SK-N-SH (cell line): ENCODE measurements around the gene WDR75. TPM values are rescaled to one million over a fixed set of nuclear protein-coding genes. Genes with fewer than 3 reads are reported as not detected.

Source experiments
- CTCF ChIA-PET: fragments of 300-600, 350-600 bp; formaldehyde crosslinking; extraction: SDS; loops from one replicate; lab custom pipeline; 2021; lab: Yijun Ruan, JAX
- POLR2A ChIA-PET: fragments of 350-600 bp; sonication (Branson Sonifier 250); formaldehyde crosslinking; extraction: SDS; loops from one replicate; lab custom pipeline; 2020; ENCODE audit warnings: antibody characterized with exemption, inconsistent platforms; lab: Yijun Ruan, JAX
- DNase-seq: peaks from one replicate; pipeline ENCODE4 v3.0.0; 2012
- H2AFZ ChIP-seq: fragments of 200-600 bp; sonication (generic); 2 replicates; pipeline ENCODE4 v1.8.1; 2016; ENCODE audit warnings: antibody characterized with exemption, mild to moderate bottlenecking, low read depth
- H3F3A ChIP-seq: fragments of 200-600 bp; sonication (generic); replicated peaks from 2 replicates; pipeline ENCODE3; 2016; ENCODE audit warnings: antibody characterized with exemption, mild to moderate bottlenecking; ENCODE audit not compliant: insufficient read depth
- H3K27ac ChIP-seq, 2 experiments: fragments of 200-500 bp in 1 of 2; fragments of 200-600 bp in 1 of 2; sonication (Bioruptor generic) in 1 of 2; sonication (generic), shearing (Covaris generic) in 1 of 2; 2 replicates each; pipeline versions ENCODE4 v1.5.1 to v1.6.1; 2014 to 2016; ENCODE audit warnings: low read depth in 2 of 2, inconsistent platforms in 1 of 2, low read length in 1 of 2, mild to moderate bottlenecking in 1 of 2, mixed read lengths in 1 of 2
- H3K27me3 ChIP-seq: fragments of 200-600 bp; sonication (generic), shearing (Covaris generic); 2 replicates; pipeline ENCODE4 v1.6.1; 2016; ENCODE audit warnings: mixed run types; ENCODE audit not compliant: insufficient read depth
- H3K36me3 ChIP-seq, 2 experiments: fragments of 200-500 bp in 1 of 2; fragments of 200-600 bp in 1 of 2; sonication (Bioruptor generic) in 1 of 2; sonication (generic) in 1 of 2; replicated peaks in 1 of 2; 2 replicates each; pipeline versions ENCODE3 to v1.5.1; 2014 to 2016; ENCODE audit warnings: low read length in 1 of 2, mild to moderate bottlenecking in 1 of 2; ENCODE audit not compliant: insufficient read depth in 2 of 2, control insufficient read depth in 1 of 2
- H3K4me1 ChIP-seq, 2 experiments: fragments of 200-500 bp in 1 of 2; fragments of 200-600 bp in 1 of 2; sonication (Bioruptor generic) in 1 of 2; sonication (generic), shearing (Covaris generic) in 1 of 2; 2 replicates each; pipeline versions ENCODE4 v1.5.1 to v1.6.1; 2014 to 2016; ENCODE audit warnings: low read depth in 1 of 2, low read length in 1 of 2, mixed run types in 1 of 2; ENCODE audit not compliant: insufficient read depth in 2 of 2, control insufficient read depth in 1 of 2
- H3K4me2 ChIP-seq: fragments of 200-600 bp; sonication (generic), shearing (Covaris generic); 2 replicates; pipeline ENCODE4 v1.6.1; 2017; ENCODE audit warnings: mixed run types
- H3K4me3 ChIP-seq, 2 experiments: fragments of 200-500 bp in 1 of 2; fragments of 200-600 bp in 1 of 2; sonication (Bioruptor generic) in 1 of 2; sonication (generic), shearing (Covaris generic) in 1 of 2; 2 replicates each; pipeline versions ENCODE4 v1.5.1 to v1.8.1; 2014 to 2016; ENCODE audit warnings: low read depth in 2 of 2, inconsistent platforms in 1 of 2, low read length in 1 of 2, mild to moderate bottlenecking in 1 of 2, mixed read lengths in 1 of 2, moderate library complexity in 1 of 2
- H3K79me2 ChIP-seq: fragments of 200-600 bp; sonication (generic); 2 replicates; pipeline ENCODE4 v1.8.1; 2017; ENCODE audit warnings: mild to moderate bottlenecking; ENCODE audit not compliant: insufficient read depth
- H3K9ac ChIP-seq: fragments of 200-600 bp; sonication (generic); 2 replicates; pipeline ENCODE4 v1.6.1; 2017; ENCODE audit warnings: mixed run types
- H3K9me2 ChIP-seq: fragments of 200-600 bp; sonication (generic); 2 replicates; pipeline ENCODE4 v1.6.1; 2017; ENCODE audit warnings: mixed run types
- H3K9me3 ChIP-seq: fragments of 200-600 bp; sonication (generic); 2 replicates; pipeline ENCODE4 v1.6.1; 2017; ENCODE audit warnings: mixed run types, mild to moderate bottlenecking, moderate library complexity
- H4K20me1 ChIP-seq: fragments of 200-600 bp; sonication (generic); 2 replicates; pipeline ENCODE4 v1.6.1; 2017; ENCODE audit warnings: mild to moderate bottlenecking, mixed run types; ENCODE audit not compliant: insufficient read depth
- CHD2 ChIP-seq: fragments of 150-350 bp; IDR thresholded peaks from 2 replicates; pipeline ENCODE4 v1.6.1; 2018; ENCODE audit warnings: low read length; ENCODE audit not compliant: partially characterized antibody
- EZH2phosphoT487 ChIP-seq: fragments of 200-600 bp; sonication (generic); IDR thresholded peaks from 2 replicates; pipeline ENCODE4 v1.6.1; 2017; ENCODE audit warnings: low read depth, mixed run types, mild to moderate bottlenecking, antibody characterized with exemption, moderate library complexity, borderline replicate concordance
- FOSL2 ChIP-seq: IDR thresholded peaks from 2 replicates; pipeline ENCODE4 v1.4.0; 2012; ENCODE audit warnings: low read depth, mild to moderate bottlenecking, moderate library complexity, borderline replicate concordance
- FOXM1 ChIP-seq: IDR thresholded peaks from 2 replicates; pipeline ENCODE4 v1.4.0; 2012; ENCODE audit warnings: low read depth, mild to moderate bottlenecking
- GABPA ChIP-seq: IDR thresholded peaks from 2 replicates; pipeline ENCODE4 v1.4.0; 2012; ENCODE audit warnings: low read depth, mild to moderate bottlenecking
- JUND ChIP-seq: IDR thresholded peaks from 2 replicates; pipeline ENCODE4 v1.4.0; 2012
- MEF2A ChIP-seq: IDR thresholded peaks from 2 replicates; pipeline ENCODE4 v1.4.0; 2012; ENCODE audit warnings: low read depth, borderline replicate concordance
- MXI1 ChIP-seq: IDR thresholded peaks from 2 replicates; pipeline ENCODE4 v1.6.1; 2012; ENCODE audit warnings: mild to moderate bottlenecking, low read depth, low read length, improper control_type of control experiment
- NFIC ChIP-seq: IDR thresholded peaks from 2 replicates; pipeline ENCODE4 v1.4.0; 2012; ENCODE audit warnings: borderline replicate concordance
- NRF1 ChIP-seq: IDR thresholded peaks from 2 replicates; pipeline ENCODE4 v1.6.1; 2012; ENCODE audit warnings: low read depth, mild to moderate bottlenecking, low read length
- POLR2AphosphoS5 ChIP-seq: IDR thresholded peaks from 2 replicates; pipeline ENCODE4 v1.6.1; 2012; ENCODE audit warnings: low read depth, low read length
- RCOR1 ChIP-seq: fragments of 150-350 bp; IDR thresholded peaks from 2 replicates; pipeline ENCODE4 v1.6.1; 2017; ENCODE audit warnings: antibody characterized with exemption, low read length
- RFX5 ChIP-seq: IDR thresholded peaks from 2 replicates; pipeline ENCODE4 v1.6.1; 2012; ENCODE audit warnings: mild to moderate bottlenecking, improper control_type of control experiment, low read length
- RXRA ChIP-seq: IDR thresholded peaks from 2 replicates; pipeline ENCODE4 v1.4.0; 2012; ENCODE audit warnings: low read depth, mild to moderate bottlenecking, borderline replicate concordance
- SMC3 ChIP-seq: IDR thresholded peaks from 2 replicates; pipeline ENCODE4 v1.6.1; 2012; ENCODE audit warnings: low read depth, low read length, improper control_type of control experiment
- TCF12 ChIP-seq: IDR thresholded peaks from 2 replicates; pipeline ENCODE4 v1.4.0; 2012
- WGBS: methylation state at CpG from one replicate; pipeline ENCODE4 v1.1.6; 2017; ENCODE audit warnings: low lambda C conversion rate; 5-methylcytosine and 5-hydroxymethylcytosine counted together
- polyA plus RNA-seq, 3 experiments: library from polyadenylated mRNA; depleted of rRNA; stranded (reverse); fragments of >200 nt; gene quantifications; 2 replicates each; pipeline ENCODE4 v1.2.3, GENCODE V29; 2012
- TF ChIP-seq, protein P1 (sequence below): IDR thresholded peaks from 2 replicates; pipeline ENCODE4 v1.4.0; 2012; ENCODE audit warnings: low read depth, borderline replicate concordance
- TF ChIP-seq, protein P2 (sequence below): fragments of 150-350 bp; IDR thresholded peaks from 2 replicates; pipeline ENCODE4 v1.6.1; 2016; ENCODE audit warnings: mild to moderate bottlenecking, low read depth, low read length
- TF ChIP-seq, protein P3 (sequence below): fragments of 200-600 bp; sonication (generic); IDR thresholded peaks from 2 replicates; pipeline ENCODE4 v1.6.1; 2017; ENCODE audit warnings: antibody characterized with exemption, mild to moderate bottlenecking, moderate library complexity
- TF ChIP-seq, protein P4 (sequence below): IDR thresholded peaks from 2 replicates; pipeline ENCODE4 v1.4.0; 2012; ENCODE audit warnings: low read depth, borderline replicate concordance
- TF ChIP-seq, protein P5 (sequence below): IDR thresholded peaks from 2 replicates; pipeline ENCODE4 v1.6.1; 2012; ENCODE audit warnings: mild to moderate bottlenecking, low read depth, low read length, moderate library complexity
- TF ChIP-seq, protein P6 (sequence below): IDR thresholded peaks from 2 replicates; pipeline ENCODE4 v1.4.0; 2012; ENCODE audit warnings: low read depth
- TF ChIP-seq, protein P7 (sequence below): fragments of 150-350 bp; IDR thresholded peaks from 2 replicates; pipeline ENCODE4 v1.6.1; 2017; ENCODE audit warnings: antibody characterized with exemption, low read length, low read depth, borderline replicate concordance

Gene WDR75
- polyA plus RNA-seq, 1 of the 3 experiments (the other 2 are of a cell fraction): 25.6 TPM

DNA sequence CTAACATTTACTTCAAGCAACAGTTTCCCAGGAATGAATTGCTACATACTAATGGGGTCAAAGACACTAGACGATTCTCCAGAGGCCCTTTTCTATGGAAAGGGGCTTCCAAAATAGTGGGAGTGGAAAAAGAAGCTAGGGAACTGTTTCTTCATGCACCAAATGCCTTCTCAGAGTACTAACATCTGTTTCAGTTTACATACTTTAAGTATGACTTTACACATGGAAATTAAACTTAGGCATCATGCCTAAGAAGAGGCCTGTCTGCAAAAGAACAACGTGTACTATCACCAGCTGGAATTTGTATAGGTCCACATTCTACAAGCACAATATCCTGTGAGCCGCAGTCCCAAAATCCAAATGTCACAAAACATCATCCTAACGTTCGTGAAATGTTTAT lies 29.4 kb upstream of the WDR75 start:
- peak overlapping the region; percentile 89 to 100 for H3K27ac ChIP-seq
- no peak for DNase-seq
- H3K9me3 ChIP-seq: no peaks in the 10 kb centered on the region
- no peaks in the 10 kb centered on the region for H4K20me1 ChIP-seq
- 13% methylated on average over 5 of the region's 5 CpGs for WGBS
- no peak overlapping the region for H3K4me3 ChIP-seq
- H3K9me2 ChIP-seq: no peaks in the 10 kb centered on the region
- H3K79me2 ChIP-seq: no peaks in the 10 kb centered on the region
- H3K4me1 ChIP-seq: peaks cover 20 to 35% of the 10 kb centered on the region in 2 experiments; a peak in 3 of 4 replicates
- no peaks in the 10 kb centered on the region for H3K27me3 ChIP-seq
- H3K4me2 ChIP-seq: peak overlapping the region; percentile 20; the same call in 1 of the 2 replicates
- POLR2A ChIA-PET: no interaction called here
- H3F3A ChIP-seq: peaks cover 50% of the 10 kb centered on the region
- H3K9ac ChIP-seq: peak overlapping the region; percentile 56
- CTCF ChIA-PET: interaction anchor here (0.5 to 3.6 kb wide), 28 partner anchors 9 to 1912 kb away, joined by 3 to 26 read pairs (median 4); no protein-coding TSS in a partner anchor
- 0 out of 2 replicates have a peak overlapping the region, but pooled peaks have one; percentile 1 for H2AFZ ChIP-seq
- H3K36me3 ChIP-seq: no peaks in the 10 kb centered on the region
- TF ChIP-seq, protein P1, sequence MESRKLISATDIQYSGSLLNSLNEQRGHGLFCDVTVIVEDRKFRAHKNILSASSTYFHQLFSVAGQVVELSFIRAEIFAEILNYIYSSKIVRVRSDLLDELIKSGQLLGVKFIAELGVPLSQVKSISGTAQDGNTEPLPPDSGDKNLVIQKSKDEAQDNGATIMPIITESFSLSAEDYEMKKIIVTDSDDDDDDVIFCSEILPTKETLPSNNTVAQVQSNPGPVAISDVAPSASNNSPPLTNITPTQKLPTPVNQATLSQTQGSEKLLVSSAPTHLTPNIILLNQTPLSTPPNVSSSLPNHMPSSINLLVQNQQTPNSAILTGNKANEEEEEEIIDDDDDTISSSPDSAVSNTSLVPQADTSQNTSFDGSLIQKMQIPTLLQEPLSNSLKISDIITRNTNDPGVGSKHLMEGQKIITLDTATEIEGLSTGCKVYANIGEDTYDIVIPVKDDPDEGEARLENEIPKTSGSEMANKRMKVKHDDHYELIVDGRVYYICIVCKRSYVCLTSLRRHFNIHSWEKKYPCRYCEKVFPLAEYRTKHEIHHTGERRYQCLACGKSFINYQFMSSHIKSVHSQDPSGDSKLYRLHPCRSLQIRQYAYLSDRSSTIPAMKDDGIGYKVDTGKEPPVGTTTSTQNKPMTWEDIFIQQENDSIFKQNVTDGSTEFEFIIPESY: no peak
- TF ChIP-seq FOSL2: peak; percentile 66
- TF ChIP-seq, protein P2, sequence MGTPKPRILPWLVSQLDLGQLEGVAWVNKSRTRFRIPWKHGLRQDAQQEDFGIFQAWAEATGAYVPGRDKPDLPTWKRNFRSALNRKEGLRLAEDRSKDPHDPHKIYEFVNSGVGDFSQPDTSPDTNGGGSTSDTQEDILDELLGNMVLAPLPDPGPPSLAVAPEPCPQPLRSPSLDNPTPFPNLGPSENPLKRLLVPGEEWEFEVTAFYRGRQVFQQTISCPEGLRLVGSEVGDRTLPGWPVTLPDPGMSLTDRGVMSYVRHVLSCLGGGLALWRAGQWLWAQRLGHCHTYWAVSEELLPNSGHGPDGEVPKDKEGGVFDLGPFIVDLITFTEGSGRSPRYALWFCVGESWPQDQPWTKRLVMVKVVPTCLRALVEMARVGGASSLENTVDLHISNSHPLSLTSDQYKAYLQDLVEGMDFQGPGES: no peak
- TF ChIP-seq CHD2: no peak
- TF ChIP-seq, protein P3, sequence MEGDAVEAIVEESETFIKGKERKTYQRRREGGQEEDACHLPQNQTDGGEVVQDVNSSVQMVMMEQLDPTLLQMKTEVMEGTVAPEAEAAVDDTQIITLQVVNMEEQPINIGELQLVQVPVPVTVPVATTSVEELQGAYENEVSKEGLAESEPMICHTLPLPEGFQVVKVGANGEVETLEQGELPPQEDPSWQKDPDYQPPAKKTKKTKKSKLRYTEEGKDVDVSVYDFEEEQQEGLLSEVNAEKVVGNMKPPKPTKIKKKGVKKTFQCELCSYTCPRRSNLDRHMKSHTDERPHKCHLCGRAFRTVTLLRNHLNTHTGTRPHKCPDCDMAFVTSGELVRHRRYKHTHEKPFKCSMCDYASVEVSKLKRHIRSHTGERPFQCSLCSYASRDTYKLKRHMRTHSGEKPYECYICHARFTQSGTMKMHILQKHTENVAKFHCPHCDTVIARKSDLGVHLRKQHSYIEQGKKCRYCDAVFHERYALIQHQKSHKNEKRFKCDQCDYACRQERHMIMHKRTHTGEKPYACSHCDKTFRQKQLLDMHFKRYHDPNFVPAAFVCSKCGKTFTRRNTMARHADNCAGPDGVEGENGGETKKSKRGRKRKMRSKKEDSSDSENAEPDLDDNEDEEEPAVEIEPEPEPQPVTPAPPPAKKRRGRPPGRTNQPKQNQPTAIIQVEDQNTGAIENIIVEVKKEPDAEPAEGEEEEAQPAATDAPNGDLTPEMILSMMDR: no peak
- peak; percentile 65; the same call in 1 of the 2 replicates for TF ChIP-seq NFIC
- no peak for TF ChIP-seq MXI1
- TF ChIP-seq, protein P4, sequence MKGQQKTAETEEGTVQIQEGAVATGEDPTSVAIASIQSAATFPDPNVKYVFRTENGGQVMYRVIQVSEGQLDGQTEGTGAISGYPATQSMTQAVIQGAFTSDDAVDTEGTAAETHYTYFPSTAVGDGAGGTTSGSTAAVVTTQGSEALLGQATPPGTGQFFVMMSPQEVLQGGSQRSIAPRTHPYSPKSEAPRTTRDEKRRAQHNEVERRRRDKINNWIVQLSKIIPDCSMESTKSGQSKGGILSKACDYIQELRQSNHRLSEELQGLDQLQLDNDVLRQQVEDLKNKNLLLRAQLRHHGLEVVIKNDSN: no peak
- TF ChIP-seq SMC3: peak; percentile 14; the same call in 1 of the 2 replicates
- TF ChIP-seq EZH2phosphoT487: no peak
- TF ChIP-seq, protein P5, sequence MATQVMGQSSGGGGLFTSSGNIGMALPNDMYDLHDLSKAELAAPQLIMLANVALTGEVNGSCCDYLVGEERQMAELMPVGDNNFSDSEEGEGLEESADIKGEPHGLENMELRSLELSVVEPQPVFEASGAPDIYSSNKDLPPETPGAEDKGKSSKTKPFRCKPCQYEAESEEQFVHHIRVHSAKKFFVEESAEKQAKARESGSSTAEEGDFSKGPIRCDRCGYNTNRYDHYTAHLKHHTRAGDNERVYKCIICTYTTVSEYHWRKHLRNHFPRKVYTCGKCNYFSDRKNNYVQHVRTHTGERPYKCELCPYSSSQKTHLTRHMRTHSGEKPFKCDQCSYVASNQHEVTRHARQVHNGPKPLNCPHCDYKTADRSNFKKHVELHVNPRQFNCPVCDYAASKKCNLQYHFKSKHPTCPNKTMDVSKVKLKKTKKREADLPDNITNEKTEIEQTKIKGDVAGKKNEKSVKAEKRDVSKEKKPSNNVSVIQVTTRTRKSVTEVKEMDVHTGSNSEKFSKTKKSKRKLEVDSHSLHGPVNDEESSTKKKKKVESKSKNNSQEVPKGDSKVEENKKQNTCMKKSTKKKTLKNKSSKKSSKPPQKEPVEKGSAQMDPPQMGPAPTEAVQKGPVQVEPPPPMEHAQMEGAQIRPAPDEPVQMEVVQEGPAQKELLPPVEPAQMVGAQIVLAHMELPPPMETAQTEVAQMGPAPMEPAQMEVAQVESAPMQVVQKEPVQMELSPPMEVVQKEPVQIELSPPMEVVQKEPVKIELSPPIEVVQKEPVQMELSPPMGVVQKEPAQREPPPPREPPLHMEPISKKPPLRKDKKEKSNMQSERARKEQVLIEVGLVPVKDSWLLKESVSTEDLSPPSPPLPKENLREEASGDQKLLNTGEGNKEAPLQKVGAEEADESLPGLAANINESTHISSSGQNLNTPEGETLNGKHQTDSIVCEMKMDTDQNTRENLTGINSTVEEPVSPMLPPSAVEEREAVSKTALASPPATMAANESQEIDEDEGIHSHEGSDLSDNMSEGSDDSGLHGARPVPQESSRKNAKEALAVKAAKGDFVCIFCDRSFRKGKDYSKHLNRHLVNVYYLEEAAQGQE: no peak
- no peak for TF ChIP-seq NRF1
- TF ChIP-seq, protein P6, sequence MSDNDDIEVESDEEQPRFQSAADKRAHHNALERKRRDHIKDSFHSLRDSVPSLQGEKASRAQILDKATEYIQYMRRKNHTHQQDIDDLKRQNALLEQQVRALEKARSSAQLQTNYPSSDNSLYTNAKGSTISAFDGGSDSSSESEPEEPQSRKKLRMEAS: peak; percentile 63; the same call in 1 of the 2 replicates
- peak; percentile 97 for TF ChIP-seq TCF12
- peak; percentile 32; the same call in 1 of the 2 replicates for TF ChIP-seq MEF2A
- TF ChIP-seq FOXM1: peak; percentile 59; the same call in 1 of the 2 replicates
- no peak for TF ChIP-seq RFX5
- TF ChIP-seq GABPA: no peak
- TF ChIP-seq RXRA: no peak
- TF ChIP-seq, protein P7, sequence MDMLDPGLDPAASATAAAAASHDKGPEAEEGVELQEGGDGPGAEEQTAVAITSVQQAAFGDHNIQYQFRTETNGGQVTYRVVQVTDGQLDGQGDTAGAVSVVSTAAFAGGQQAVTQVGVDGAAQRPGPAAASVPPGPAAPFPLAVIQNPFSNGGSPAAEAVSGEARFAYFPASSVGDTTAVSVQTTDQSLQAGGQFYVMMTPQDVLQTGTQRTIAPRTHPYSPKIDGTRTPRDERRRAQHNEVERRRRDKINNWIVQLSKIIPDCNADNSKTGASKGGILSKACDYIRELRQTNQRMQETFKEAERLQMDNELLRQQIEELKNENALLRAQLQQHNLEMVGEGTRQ: no peak
- no peak for TF ChIP-seq RCOR1
- TF ChIP-seq JUND: peak; percentile 75
- TF ChIP-seq POLR2AphosphoS5: peak; percentile 59; the same call in 1 of the 2 replicates
